ENCODE results near the gene CLMN. TPM values are rescaled to one million over a fixed set of nuclear protein-coding genes. Genes with fewer than 3 reads are reported as not detected.
A peak's percentile ranks its signal among the peaks of the same experiment; 100 is the strongest.

The CLMN gene
- polyA plus RNA-seq, 3 donors: 22.0 to 33.7 (median 23.2) TPM

GRCh38 chr14:95233702-95234241 is 85.9 kb downstream of the CLMN start:
- intact Hi-C loops (cut with micrococcal nuclease): no loop called here
- Histone ChIP-seq H3K36me3 (replicated peaks in 1 of 2; ENCODE audit: control insufficient read depth in 1 of 2, insufficient read depth in 2 of 2, low read length in 2 of 2) (no peaks in the 10 kb centered on the region), H3K27ac (ENCODE audit: low read depth in 1 of 2, low read length in 2 of 2) (no peak overlapping the region), H4K20me1 (ENCODE audit: insufficient read depth, low read length) (peaks cover 96% of the 10 kb centered on the region), H3K4me2 (replicated peaks; ENCODE audit: extremely low read depth, low read length, poor library complexity, severe bottlenecking) (no peak overlapping the region), H3K4me3 (replicated peaks in 1 of 3; ENCODE audit: low read depth in 2 of 3, low read length in 3 of 3) (no peak overlapping the region), H3K79me2 (ENCODE audit: insufficient read depth, low read length) (no peaks in the 10 kb centered on the region), H3K27me3 (ENCODE audit: control insufficient read depth in 2 of 2, insufficient read depth in 2 of 2, low read length in 2 of 2) (no peaks in the 10 kb centered on the region), H3K9ac (ENCODE audit: insufficient read depth, low read length, poor library complexity, severe bottlenecking) (no peak overlapping the region), H2AFZ (ENCODE audit: insufficient read depth, low read depth, low read length, poor library complexity, severe bottlenecking) (no peak overlapping the region), H3K9me3 (replicated peaks in 1 of 2; ENCODE audit: control insufficient read depth in 1 of 2, insufficient read depth in 1 of 2, low read length in 2 of 2) (no peaks in the 10 kb centered on the region), H3K4me1 (ENCODE audit: control insufficient read depth in 1 of 2, insufficient read depth in 2 of 2, low read length in 2 of 2) (peaks cover 6 to 14% of the 10 kb centered on the region in 2 donors)
- 69% methylated on average over 6 of the region's 9 CpGs for WGBS (ENCODE audit: insufficient coverage)
- H3K4me1 Mint-ChIP-seq: peaks cover 28% of the 10 kb centered on the region
- peak overlapping the region in 2 of 7 donors; percentile 21 to 30 for H3K27ac Mint-ChIP-seq
- H3K9me3 Mint-ChIP-seq: peaks cover 0 to 2% (median 0%) of the 10 kb centered on the region in 7 donors
- peak; percentile 16 to 44 (median 19) for DNase-seq
- peaks cover 2 to 5% (median 5%) of the 10 kb centered on the region in 3 donors for H3K27me3 Mint-ChIP-seq (ENCODE audit: low read depth in 3 of 3)
- H3K4me3 Mint-ChIP-seq: no peak overlapping the region
- TF ChIP-seq, protein P1, sequence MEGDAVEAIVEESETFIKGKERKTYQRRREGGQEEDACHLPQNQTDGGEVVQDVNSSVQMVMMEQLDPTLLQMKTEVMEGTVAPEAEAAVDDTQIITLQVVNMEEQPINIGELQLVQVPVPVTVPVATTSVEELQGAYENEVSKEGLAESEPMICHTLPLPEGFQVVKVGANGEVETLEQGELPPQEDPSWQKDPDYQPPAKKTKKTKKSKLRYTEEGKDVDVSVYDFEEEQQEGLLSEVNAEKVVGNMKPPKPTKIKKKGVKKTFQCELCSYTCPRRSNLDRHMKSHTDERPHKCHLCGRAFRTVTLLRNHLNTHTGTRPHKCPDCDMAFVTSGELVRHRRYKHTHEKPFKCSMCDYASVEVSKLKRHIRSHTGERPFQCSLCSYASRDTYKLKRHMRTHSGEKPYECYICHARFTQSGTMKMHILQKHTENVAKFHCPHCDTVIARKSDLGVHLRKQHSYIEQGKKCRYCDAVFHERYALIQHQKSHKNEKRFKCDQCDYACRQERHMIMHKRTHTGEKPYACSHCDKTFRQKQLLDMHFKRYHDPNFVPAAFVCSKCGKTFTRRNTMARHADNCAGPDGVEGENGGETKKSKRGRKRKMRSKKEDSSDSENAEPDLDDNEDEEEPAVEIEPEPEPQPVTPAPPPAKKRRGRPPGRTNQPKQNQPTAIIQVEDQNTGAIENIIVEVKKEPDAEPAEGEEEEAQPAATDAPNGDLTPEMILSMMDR (IDR thresholded peaks at IDR 0.05): no peak
- H3K36me3 Mint-ChIP-seq: peaks cover 4 to 17% of the 10 kb centered on the region in 2 donors

- H3K27me3 ChIP-seq (ENCODE audit: control insufficient read depth in 2 of 2, insufficient read depth in 2 of 2, low read length in 2 of 2): no peaks in the 10 kb centered on the region
- no peak overlapping the region for H3K4me3 ChIP-seq (replicated peaks in 1 of 3; ENCODE audit: low read depth in 2 of 3, low read length in 3 of 3)
- TF ChIP-seq, protein P1 (IDR thresholded peaks at IDR 0.05): no peak
- Mint-ChIP-seq H3K27ac (no peak overlapping the region), H3K27me3 (ENCODE audit: low read depth in 3 of 3) (peaks cover 2 to 8% (median 2%) of the 10 kb centered on the region in 3 donors), H3K9me3 (peaks cover 0 to under 1% (median 0%) of the 10 kb centered on the region in 7 donors), H3K4me1 (peaks cover 28% of the 10 kb centered on the region), H3K36me3 (peaks cover 4 to 21% of the 10 kb centered on the region in 2 donors), H3K4me3 (no peak overlapping the region)
- intact Hi-C loops (cut with micrococcal nuclease): no loop called here
- no peak overlapping the region for H3K4me2 ChIP-seq (replicated peaks; ENCODE audit: extremely low read depth, low read length, poor library complexity, severe bottlenecking)
- DNase-seq: no peak
- no peak overlapping the region for H2AFZ ChIP-seq (ENCODE audit: insufficient read depth, low read depth, low read length, poor library complexity, severe bottlenecking)
- WGBS (ENCODE audit: insufficient coverage): 100% methylated on average over 1 of the region's 3 CpGs
- H3K79me2 ChIP-seq (ENCODE audit: insufficient read depth, low read length): no peaks in the 10 kb centered on the region
- no peaks in the 10 kb centered on the region for H3K9me3 ChIP-seq (replicated peaks in 1 of 2; ENCODE audit: control insufficient read depth in 1 of 2, insufficient read depth in 1 of 2, low read length in 2 of 2)
- no peak overlapping the region for H3K27ac ChIP-seq (ENCODE audit: low read depth in 1 of 2, low read length in 2 of 2)
- H4K20me1 ChIP-seq (ENCODE audit: insufficient read depth, low read length): peaks cover 89% of the 10 kb centered on the region
- no peaks in the 10 kb centered on the region for H3K36me3 ChIP-seq (replicated peaks in 1 of 2; ENCODE audit: control insufficient read depth in 1 of 2, insufficient read depth in 2 of 2, low read length in 2 of 2)
- H3K4me1 ChIP-seq (ENCODE audit: control insufficient read depth in 1 of 2, insufficient read depth in 2 of 2, low read length in 2 of 2): peaks cover 6 to 14% of the 10 kb centered on the region in 2 donors
- H3K9ac ChIP-seq (ENCODE audit: insufficient read depth, low read length, poor library complexity, severe bottlenecking): no peak overlapping the region
Observed at GRCh38 chr14:95232894-95233584, 86.7 kb downstream of the CLMN start.
